ENCODE results near the gene IGLL1.
"Not testable (repeated sequence)": the region's sequence is repeated elsewhere in the genome, so short reads cannot be mapped to it uniquely, and the experiment has no call there.

IGLL1 gene

GRCh38 chr22:23579870-23580575, at the start of gene IGLL1:
Gene IGLL1, minus strand, starts transcription at chr22:23580290. Its CDS starts 100 bp downstream, at chr22:23580190.
- DNase-seq: peak; percentile 89

GRCh38 chr22:23628056-23628743, 48.1 kb upstream of the IGLL1 start:
- not testable (repeated sequence) for DNase-seq

- peak; percentile 81 for DNase-seq
Measured at GRCh38 chr22:23627401-23628055, 47.4 kb upstream of the IGLL1 start.

GRCh38 chr22:23626286-23626975, 46.3 kb upstream of the IGLL1 start:
- DNase-seq: no peak

- no peak for DNase-seq
Measured at GRCh38 chr22:23622634-23623033, 42.5 kb upstream of the IGLL1 start.

GRCh38 chr22:23621916-23622315, 41.8 kb upstream of the IGLL1 start:
- not testable (repeated sequence) for DNase-seq

- DNase-seq: no peak
Measured at GRCh38 chr22:23621082-23621780, 41.1 kb upstream of the IGLL1 start.

GRCh38 chr22:23613193-23613972, 33.3 kb upstream of the IGLL1 start:
- DNase-seq: no peak

GRCh38 chr22:23609983-23610781, 30.1 kb upstream of the IGLL1 start:
- peak; percentile 58 for DNase-seq

- DNase-seq: peak; percentile 44
Measured at GRCh38 chr22:23608583-23608982, 28.5 kb upstream of the IGLL1 start.

GRCh38 chr22:23606204-23607131, 26.4 kb upstream of the IGLL1 start:
- no peak for DNase-seq

- DNase-seq: no peak
Measured at GRCh38 chr22:23604939-23605712, 25.0 kb upstream of the IGLL1 start.

GRCh38 chr22:23603266-23603665, 23.2 kb upstream of the IGLL1 start:
- no peak for DNase-seq

- DNase-seq: no peak
Measured at GRCh38 chr22:23598805-23599518, 18.9 kb upstream of the IGLL1 start.

- DNase-seq: not testable (repeated sequence)
Measured at GRCh38 chr22:23597576-23598268, 17.6 kb upstream of the IGLL1 start.

GRCh38 chr22:23595904-23596303, 15.8 kb upstream of the IGLL1 start:
- not testable (repeated sequence) for DNase-seq

- no peak for DNase-seq
Measured at GRCh38 chr22:23591846-23592245, 11.8 kb upstream of the IGLL1 start.

Data from hematopoietic multipotent progenitor cell treated with erythropoietin and hydrocortisone succinate and interleukin-3 and kit ligand, for 4 days (in vitro differentiated cells).